AG20443 (cell line): ENCODE results near the gene GGT6.

Source experiments
- DNase-seq: peaks from one replicate; pipeline ENCODE4 v3.0.0; 2012; ENCODE audit warnings: low spot score, mixed read lengths

The GGT6 gene

GRCh38 chr17:4537451-4538235 lies 22.7 kb downstream of the GGT6 start:
- no peak for DNase-seq

GRCh38 chr17:4536742-4537411 lies 23.5 kb downstream of the GGT6 start:
- DNase-seq, result peak; percentile 54

- peak; percentile 45 for DNase-seq
Observed at GRCh38 chr17:4536259-4536741, 24.1 kb downstream of the GGT6 start.

- no peak for DNase-seq
Observed at GRCh38 chr17:4535667-4536258, 24.6 kb downstream of the GGT6 start.

GRCh38 chr17:4534928-4535666 lies 25.3 kb downstream of the GGT6 start:
- no peak for DNase-seq

- DNase-seq, result no peak
Observed at GRCh38 chr17:4534515-4534914, 25.9 kb downstream of the GGT6 start.

- DNase-seq, result no peak
Observed at GRCh38 chr17:4533523-4534504, 26.6 kb downstream of the GGT6 start.

- DNase-seq, result no peak
Observed at GRCh38 chr17:4532860-4533522, 27.4 kb downstream of the GGT6 start.

- no peak for DNase-seq
Observed at GRCh38 chr17:4531988-4532736, 28.2 kb downstream of the GGT6 start.

GRCh38 chr17:4530799-4531730 lies 29.3 kb downstream of the GGT6 start:
- no peak for DNase-seq

GRCh38 chr17:4529533-4530152 lies 30.7 kb downstream of the GGT6 start:
- no peak for DNase-seq

- DNase-seq, result no peak
Observed at GRCh38 chr17:4527566-4528125, 32.7 kb downstream of the GGT6 start.

GRCh38 chr17:4527134-4527533 lies 33.2 kb downstream of the GGT6 start:
- no peak for DNase-seq

GRCh38 chr17:4525691-4526397 lies 34.5 kb downstream of the GGT6 start:
- no peak for DNase-seq

- DNase-seq, result no peak
Observed at GRCh38 chr17:4523946-4524345, 36.4 kb downstream of the GGT6 start.

- DNase-seq, result no peak
Observed at GRCh38 chr17:4522661-4523060, 37.7 kb downstream of the GGT6 start.

GRCh38 chr17:4520894-4521600 lies 39.3 kb downstream of the GGT6 start:
- DNase-seq, result peak; percentile 42
